HepG2 (cell line): ENCODE measurements around the gene IPPK. TPM values are rescaled to one million over a fixed set of nuclear protein-coding genes. Genes with fewer than 3 reads are reported as not detected.

Source experiments
- ATAC-seq: fragments of 200-7000 bp; cut with Tn5 transposase; 3 replicates; pipeline ENCODE4 v1.9.1; 2020; ENCODE audit warnings: mild to moderate bottlenecking, moderate library complexity
- BruUV-seq: library from RNA; stranded (reverse); fragments of 400-500 nt; replicated peaks from 2 replicates; lab custom pipeline; 2021; lab: Mats Ljungman, UMichigan
- CTCF ChIA-PET: fragments of 300-600 bp; formaldehyde crosslinking; extraction: SDS; loops from one replicate; lab custom pipeline; 2021; ENCODE audit warnings: low total read pairs, inconsistent platforms, low intra/inter-chr PET ratio; lab: Yijun Ruan, JAX
- POLR2A ChIA-PET: fragments of 350-600 bp; sonication (Branson Sonifier 250); formaldehyde crosslinking; loops from one replicate; lab custom pipeline; 2020; ENCODE audit warnings: antibody characterized with exemption, inconsistent platforms; lab: Yijun Ruan, JAX
- DNase-seq: peaks from one replicate; pipeline ENCODE4 v3.0.0-alpha.2; 2015; ENCODE audit warnings: low spot score
- FAIRE-seq: peaks from 3 replicates; lab custom pipeline; 2011; peaks lifted over from hg19 to GRCh38; lab: Jason Lieb, UNC
- H2AFZ ChIP-seq: one replicate; pipeline ENCODE4 v1.6.1; 2011; ENCODE audit warnings: low read length, inconsistent platforms
- H3K27ac ChIP-seq: fragments of 300-600 bp; 3 replicates; pipeline ENCODE4 v1.8.0; 2011; ENCODE audit warnings: mixed run types, mild to moderate bottlenecking, mixed read lengths, low read length, inconsistent platforms; ENCODE audit not compliant: insufficient read depth; ENCODE audit errors: extremely low read length
- H3K27me3 ChIP-seq, 2 experiments: fragments of 200-600 bp in 1 of 2; 2 replicates in 1 of 2; 3 replicates in 1 of 2; pipeline versions ENCODE4 v1.6.0 to v1.8.0; 2011; ENCODE audit warnings: low read length in 2 of 2, mild to moderate bottlenecking in 2 of 2, moderate library complexity in 2 of 2, inconsistent platforms in 1 of 2; ENCODE audit not compliant: insufficient read depth in 2 of 2, control insufficient read depth in 1 of 2
- H3K36me3 ChIP-seq, 2 experiments: fragments of 200-600 bp in 1 of 2; replicated peaks in 1 of 2; 2 replicates in 1 of 2; 3 replicates in 1 of 2; pipeline versions ENCODE4 v1.5.1 to v1.8.0; 2011; ENCODE audit warnings: low read length in 2 of 2, inconsistent platforms in 1 of 2; ENCODE audit not compliant: insufficient read depth in 2 of 2, control insufficient read depth in 1 of 2
- H3K4me1 ChIP-seq: 2 replicates; pipeline ENCODE4 v1.5.1; 2012; ENCODE audit warnings: low read length, inconsistent platforms; ENCODE audit not compliant: insufficient read depth
- H3K4me2 ChIP-seq: 2 replicates; pipeline ENCODE4 v1.6.0; 2011; ENCODE audit warnings: low read depth, low read length, inconsistent platforms
- H3K4me3 ChIP-seq, 3 experiments: fragments of 200-600 bp in 1 of 3; sonication (generic), shearing (Covaris generic) in 1 of 3; replicated peaks in 1 of 3; 2 replicates each; pipeline ENCODE4 v1.5.1; 2011 to 2016; ENCODE audit warnings: low read length in 3 of 3, inconsistent platforms in 2 of 3, low read depth in 2 of 3, mild to moderate bottlenecking in 2 of 3, control low read depth in 1 of 3, mixed read lengths in 1 of 3; ENCODE audit not compliant: insufficient read depth in 1 of 3
- H3K79me2 ChIP-seq: one replicate; pipeline ENCODE4 v1.6.1; 2011; ENCODE audit warnings: low read length, inconsistent platforms; ENCODE audit not compliant: insufficient read depth
- H3K9ac ChIP-seq: 2 replicates; pipeline ENCODE4 v1.6.0; 2011; ENCODE audit warnings: mild to moderate bottlenecking, low read depth, low read length, inconsistent platforms; ENCODE audit not compliant: insufficient read depth
- H3K9me3 ChIP-seq: 2 replicates; pipeline ENCODE4 v1.5.1; 2012; ENCODE audit warnings: mild to moderate bottlenecking, low read length
- H4K20me1 ChIP-seq: 2 replicates; pipeline ENCODE4 v1.6.0; 2011; ENCODE audit warnings: inconsistent platforms, mild to moderate bottlenecking, low read length, moderate library complexity; ENCODE audit not compliant: insufficient read depth
- AGO2 ChIP-seq: fragments of 200-400 bp; formaldehyde crosslinking; optimal IDR thresholded peaks from 2 replicates; pipeline ENCODE3; 2017; ENCODE audit warnings: mild to moderate bottlenecking, low read depth, low read length, moderate library complexity
- ATM ChIP-seq: fragments of 450-650 bp; IDR thresholded peaks from 2 replicates; pipeline ENCODE4 v1.7.1; 2017; ENCODE audit warnings: mild to moderate bottlenecking, borderline replicate concordance
- KLF13 ChIP-seq: sonication (generic); formaldehyde crosslinking; IDR thresholded peaks from 2 replicates; pipeline ENCODE4 v1.4.0; 2020; ENCODE audit warnings: mild to moderate bottlenecking, missing genetic modification reagents
- MXD4 ChIP-seq: IDR thresholded peaks from 2 replicates; pipeline ENCODE4 v1.6.1; 2016; ENCODE audit warnings: mild to moderate bottlenecking, missing biosample characterization, missing genetic modification reagents
- PLRG1 ChIP-seq: fragments of 450-650 bp; conservative IDR thresholded peaks from 2 replicates; pipeline ENCODE4 v1.6.1; 2016
- RFXANK ChIP-seq: IDR thresholded peaks from 2 replicates; pipeline ENCODE4 v1.6.1; 2016
- RFXAP ChIP-seq: sonication (generic); formaldehyde crosslinking; IDR thresholded peaks from 2 replicates; pipeline ENCODE4 v1.4.0; 2020; ENCODE audit warnings: missing genetic modification reagents, borderline replicate concordance
- ZNF879 ChIP-seq: sonication (generic); formaldehyde crosslinking; IDR thresholded peaks from 2 replicates; pipeline ENCODE4 v1.8.1; 2023; ENCODE audit warnings: missing genetic modification reagents
- WGBS: methylation state at CpG from one replicate; pipeline ENCODE4 v1.1.6; 2017; ENCODE audit warnings: low lambda C conversion rate; 5-methylcytosine and 5-hydroxymethylcytosine counted together
- in situ Hi-C: cut with HindIII; loops from 2 replicates; pipeline ENCODE4 v1.10.0; 2017; ENCODE audit warnings: low pct_unique_long_range_greater_than_20kb; ENCODE audit not compliant: extremely low pct_ligation_motif_present
- intact Hi-C: fragments of 100-400 bp; cut with micrococcal nuclease; formaldehyde crosslinking; loops from one replicate; pipeline ENCODE4 v1.10.0; 2022; ENCODE audit not compliant: unreplicated experiment
- polyA plus RNA-seq, 8 experiments: library from polyadenylated mRNA; depleted of rRNA in 3 of 8; stranded (reverse) in 7 of 8; unstranded in 1 of 8; fragments of >200 nt; fragmentation: Illumina TruSeq in 4 of 8; extraction: Trizol in 4 of 8; gene quantifications; 2 replicates each; pipeline versions ENCODE4 v1.2.1 to v1.2.3, GENCODE V29; 2011 to 2016; ENCODE audit warnings: low read depth in 4 of 8, missing spikeins in 1 of 8, mixed read lengths in 1 of 8; ENCODE audit not compliant: insufficient read depth in 1 of 8
- total RNA-seq, 5 experiments: library from RNA; depleted of rRNA; stranded (reverse); fragments of >200 nt; fragmentation: Illumina TruSeq; extraction: Trizol; gene quantifications; 2 replicates each; pipeline ENCODE4 v1.2.3, GENCODE V29; 2016; ENCODE audit warnings: low read depth in 1 of 5
- TF ChIP-seq, protein P1 (sequence below): sonication (generic); formaldehyde crosslinking; IDR thresholded peaks from 2 replicates; pipeline ENCODE4 v1.4.0; 2020; ENCODE audit warnings: missing genetic modification reagents, borderline replicate concordance
- TF ChIP-seq, protein P2 (sequence below): sonication (generic); formaldehyde crosslinking; conservative IDR thresholded peaks from 2 replicates; pipeline ENCODE4 v1.8.0; 2022; ENCODE audit warnings: missing genetic modification reagents
- TF ChIP-seq, protein P3 (sequence below): sonication (generic); formaldehyde crosslinking; IDR thresholded peaks from 2 replicates; pipeline ENCODE4 v1.5.0; 2020; ENCODE audit warnings: missing genetic modification reagents

The IPPK gene
- total and polyA plus RNA-seq, 2 of the 13 experiments (the other 11 are each of a cell fraction or from before 2014, with no cell fraction given): 9.9 to 14.1 TPM

DNA sequence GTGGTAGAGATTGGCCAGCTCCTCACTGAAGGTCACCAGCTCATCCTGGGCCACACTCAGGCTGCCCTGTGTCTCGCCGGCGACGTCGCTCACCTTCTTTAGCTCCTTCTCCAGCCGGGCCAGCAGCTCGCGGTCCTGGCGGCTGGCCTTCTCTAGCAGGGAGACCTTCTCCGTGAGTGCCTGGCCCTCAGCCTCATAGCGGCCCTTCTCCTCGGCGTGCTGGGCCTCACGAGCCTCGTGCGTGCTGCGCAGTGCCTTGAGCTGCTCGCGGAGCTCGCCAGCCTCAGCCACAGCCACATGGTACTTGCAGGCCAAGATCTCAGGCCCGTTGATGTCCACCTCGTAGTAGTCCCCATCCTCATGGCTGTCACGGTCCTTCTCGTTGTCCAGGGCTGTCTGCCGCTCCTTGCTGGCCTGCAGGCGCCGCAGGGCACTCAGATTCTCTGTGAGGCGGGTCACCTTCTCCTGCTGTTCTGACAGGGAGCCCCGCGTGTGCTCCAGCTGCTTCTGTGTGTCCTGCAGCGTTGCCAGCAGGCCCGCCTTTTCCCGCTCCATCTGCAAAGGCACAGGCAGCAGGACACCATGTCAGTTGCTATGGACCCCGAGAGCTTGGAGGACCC is 49.2 kb upstream of the IPPK start:
- CTCF ChIA-PET: no interaction called here
- Histone ChIP-seq H2AFZ (no peak overlapping the region), H4K20me1 (no peaks in the 10 kb centered on the region; the same call in 1 of the 2 replicates), H3K4me1 (no peaks in the 10 kb centered on the region), H3K4me3 (no peak overlapping the region), H3K36me3 (peaks cover 44 to 78% of the 10 kb centered on the region in 2 experiments), H3K27ac (no peak overlapping the region), H3K4me2 (no peak overlapping the region), H3K9ac (no peak overlapping the region), H3K79me2 (no peaks in the 10 kb centered on the region), H3K27me3 (no peaks in the 10 kb centered on the region), H3K9me3 (no peaks in the 10 kb centered on the region)
- POLR2A ChIA-PET: no interaction called here
- intact Hi-C loops: no loop called here
- ATAC-seq: no peak
- FAIRE-seq: no peak
- BruUV-seq: no TSS peak
- in situ Hi-C loops: loop anchor here (5.0 kb wide), 1 partner anchor 68 kb away; no protein-coding TSS in a partner anchor
- TF ChIP-seq RFXAP (CRISPR knock-in tag) (no peak), AGO2 (peak; percentile 41)
- WGBS: 98% methylated on average over 21 of the region's 34 CpGs
- DNase-seq: no peak

- FAIRE-seq: no peak
- CTCF ChIA-PET: interaction anchor here (2.5 kb wide), 1 partner anchor 72 kb away, joined by 41 read pairs; no protein-coding TSS in a partner anchor
- TF ChIP-seq, protein P1, sequence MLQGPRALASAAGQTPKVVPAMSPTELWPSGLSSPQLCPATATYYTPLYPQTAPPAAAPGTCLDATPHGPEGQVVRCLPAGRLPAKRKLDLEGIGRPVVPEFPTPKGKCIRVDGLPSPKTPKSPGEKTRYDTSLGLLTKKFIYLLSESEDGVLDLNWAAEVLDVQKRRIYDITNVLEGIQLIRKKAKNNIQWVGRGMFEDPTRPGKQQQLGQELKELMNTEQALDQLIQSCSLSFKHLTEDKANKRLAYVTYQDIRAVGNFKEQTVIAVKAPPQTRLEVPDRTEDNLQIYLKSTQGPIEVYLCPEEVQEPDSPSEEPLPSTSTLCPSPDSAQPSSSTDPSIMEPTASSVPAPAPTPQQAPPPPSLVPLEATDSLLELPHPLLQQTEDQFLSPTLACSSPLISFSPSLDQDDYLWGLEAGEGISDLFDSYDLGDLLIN (CRISPR knock-in tag): no peak
- TF ChIP-seq ZNF879: no peak
- TF ChIP-seq ATM: no peak
- no peak for TF ChIP-seq MXD4 (CRISPR knock-in tag)
- TF ChIP-seq KLF13 (CRISPR knock-in tag): no peak
- no peak for TF ChIP-seq RFXANK (CRISPR knock-in tag)
- no peak for TF ChIP-seq PLRG1
- TF ChIP-seq, protein P2, sequence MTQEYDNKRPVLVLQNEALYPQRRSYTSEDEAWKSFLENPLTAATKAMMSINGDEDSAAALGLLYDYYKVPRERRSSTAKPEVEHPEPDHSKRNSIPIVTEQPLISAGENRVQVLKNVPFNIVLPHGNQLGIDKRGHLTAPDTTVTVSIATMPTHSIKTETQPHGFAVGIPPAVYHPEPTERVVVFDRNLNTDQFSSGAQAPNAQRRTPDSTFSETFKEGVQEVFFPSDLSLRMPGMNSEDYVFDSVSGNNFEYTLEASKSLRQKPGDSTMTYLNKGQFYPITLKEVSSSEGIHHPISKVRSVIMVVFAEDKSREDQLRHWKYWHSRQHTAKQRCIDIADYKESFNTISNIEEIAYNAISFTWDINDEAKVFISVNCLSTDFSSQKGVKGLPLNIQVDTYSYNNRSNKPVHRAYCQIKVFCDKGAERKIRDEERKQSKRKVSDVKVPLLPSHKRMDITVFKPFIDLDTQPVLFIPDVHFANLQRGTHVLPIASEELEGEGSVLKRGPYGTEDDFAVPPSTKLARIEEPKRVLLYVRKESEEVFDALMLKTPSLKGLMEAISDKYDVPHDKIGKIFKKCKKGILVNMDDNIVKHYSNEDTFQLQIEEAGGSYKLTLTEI (CRISPR knock-in tag): no peak
- TF ChIP-seq, protein P3, sequence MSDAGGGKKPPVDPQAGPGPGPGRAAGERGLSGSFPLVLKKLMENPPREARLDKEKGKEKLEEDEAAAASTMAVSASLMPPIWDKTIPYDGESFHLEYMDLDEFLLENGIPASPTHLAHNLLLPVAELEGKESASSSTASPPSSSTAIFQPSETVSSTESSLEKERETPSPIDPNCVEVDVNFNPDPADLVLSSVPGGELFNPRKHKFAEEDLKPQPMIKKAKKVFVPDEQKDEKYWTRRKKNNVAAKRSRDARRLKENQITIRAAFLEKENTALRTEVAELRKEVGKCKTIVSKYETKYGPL (CRISPR knock-in tag): no peak
Observed at GRCh38 chr9:92718086-92719001, 48.4 kb upstream of the IPPK start.

More at GRCh38 chr9:92718086-92719001, 48.4 kb upstream of the IPPK start:
- 97% methylated on average over 11 of the region's 40 CpGs for WGBS
- no peaks in the 10 kb centered on the region; the same call in 1 of the 2 replicates for H4K20me1 ChIP-seq
- no peaks in the 10 kb centered on the region for H3K9me3 ChIP-seq
- no peak for DNase-seq
- POLR2A ChIA-PET: no interaction called here
- H3K36me3 ChIP-seq: peaks cover 49 to 86% of the 10 kb centered on the region in 2 experiments
- no TSS peak for BruUV-seq
- ATAC-seq: no peak
- intact Hi-C loops (no loop called here), in situ Hi-C loops (loop anchor here (5.0 kb wide), 1 partner anchor 69 kb away; no protein-coding TSS in a partner anchor)
- H3K4me1 ChIP-seq: no peaks in the 10 kb centered on the region
- no peak overlapping the region for H3K4me2 ChIP-seq
- H3K79me2 ChIP-seq: no peaks in the 10 kb centered on the region
- H2AFZ ChIP-seq: no peak overlapping the region
- no peak overlapping the region for H3K9ac ChIP-seq
- no peak overlapping the region for H3K27ac ChIP-seq
- H3K4me3 ChIP-seq: no peak overlapping the region
- no peaks in the 10 kb centered on the region for H3K27me3 ChIP-seq
